HG03575 (cell line): Measurements from ENCODE around the gene HSPA1A.
"Not testable (repeated sequence)": the region's sequence is repeated elsewhere in the genome, so short reads cannot be mapped to it uniquely, and the experiment has no call there.

Experiments used
- ATAC-seq: cut with Tn5 transposase; IDR thresholded peaks from one replicate; pipeline ENCODE4 v1.9.1; 2021; ENCODE audit not compliant: unreplicated experiment, insufficient number of reproducible peaks, low FRiP score; ENCODE audit errors: extremely low read depth

Gene HSPA1A

GRCh38 chr6:31780507-31781243, 34.7 kb upstream of the HSPA1A start:
- ATAC-seq: no peak

GRCh38 chr6:31781244-31782125, 33.9 kb upstream of the HSPA1A start:
- ATAC-seq: no peak

- no peak for ATAC-seq
These were observed 33.1 kb upstream of the HSPA1A start for GRCh38 chr6:31782126-31782855.

GRCh38 chr6:31784098-31784925, 31.0 kb upstream of the HSPA1A start:
- ATAC-seq: no peak

GRCh38 chr6:31785475-31785874, 29.9 kb upstream of the HSPA1A start:
- no peak for ATAC-seq

- ATAC-seq: no peak
These were observed 23.8 kb upstream of the HSPA1A start for GRCh38 chr6:31791324-31792089.

- ATAC-seq: no peak
These were observed 23.3 kb upstream of the HSPA1A start for GRCh38 chr6:31792090-31792374.

- no peak for ATAC-seq
These were observed 22.6 kb upstream of the HSPA1A start for GRCh38 chr6:31792761-31793171.

- not testable (repeated sequence) for ATAC-seq
These were observed 21.5 kb upstream of the HSPA1A start for GRCh38 chr6:31793927-31794245.

- no peak for ATAC-seq
These were observed 21.0 kb upstream of the HSPA1A start for GRCh38 chr6:31794294-31794865.

- no peak for ATAC-seq
These were observed 20.3 kb upstream of the HSPA1A start for GRCh38 chr6:31794866-31795615.

GRCh38 chr6:31795616-31796298, 19.6 kb upstream of the HSPA1A start, which contains the start of gene VARS1:
TSS of gene VARS1 (minus strand) at chr6:31795752. CDS start at chr6:31795217, 535 bp downstream.
- ATAC-seq: no peak

- ATAC-seq: no peak
These were observed 18.4 kb upstream of the HSPA1A start for GRCh38 chr6:31796993-31797385.

- ATAC-seq: no peak
These were observed 17.8 kb upstream of the HSPA1A start for GRCh38 chr6:31797588-31797987.

- no peak for ATAC-seq
These were observed 15.6 kb upstream of the HSPA1A start for GRCh38 chr6:31799781-31800180.

- ATAC-seq: not testable (repeated sequence)
These were observed 14.1 kb upstream of the HSPA1A start for GRCh38 chr6:31801031-31801927.
